ENCODE data around the gene KRT35. TPM values are rescaled to one million over a fixed set of nuclear protein-coding genes. Genes with fewer than 3 reads are reported as not detected.
"Not testable (repeated sequence)": the region's sequence is repeated elsewhere in the genome, so short reads cannot be mapped to it uniquely, and the experiment has no call there.

Gene KRT35
- total RNA-seq, 1 donor from 2014 or later = not detected

- Histone ChIP-seq H3K36me3 (no peaks in the 10 kb centered on the region), H3K9me3 (no peaks in the 10 kb centered on the region), H3K4me3 (no peak overlapping the region), H3K27me3 (no peaks in the 10 kb centered on the region), H3K4me1 (peaks cover 9% of the 10 kb centered on the region), H3K27ac (no peak overlapping the region)
- intact Hi-C loops (cut with DNase I) = no loop called here
- TF ChIP-seq POLR2AphosphoS5 (IDR thresholded peaks at IDR 0.05; ENCODE audit: insufficient read depth in 1 of 2, low read depth in 1 of 2) = no peak
- no peak for TF ChIP-seq CTCF (IDR thresholded peaks at IDR 0.05)
- TF ChIP-seq POLR2A (IDR thresholded peaks at IDR 0.05) = no peak
- no peak for DNase-seq (ENCODE audit: extremely low spot score in 2 of 2)
Observed at GRCh38 chr17:41434415-41434814, 46.5 kb downstream of the KRT35 start.

- Histone ChIP-seq H3K27ac (no peak overlapping the region), H3K4me1 (peaks cover 9% of the 10 kb centered on the region), H3K36me3 (no peaks in the 10 kb centered on the region), H3K4me3 (no peak overlapping the region), H3K27me3 (no peaks in the 10 kb centered on the region), H3K9me3 (no peaks in the 10 kb centered on the region)
- no peak for DNase-seq (ENCODE audit: extremely low spot score in 2 of 2)
- intact Hi-C loops (cut with DNase I) = no loop called here
- TF ChIP-seq POLR2A (IDR thresholded peaks at IDR 0.05) (no peak), CTCF (IDR thresholded peaks at IDR 0.05) (no peak), POLR2AphosphoS5 (IDR thresholded peaks at IDR 0.05; ENCODE audit: insufficient read depth in 1 of 2, low read depth in 1 of 2) (no peak)
Observed at GRCh38 chr17:41434005-41434404, 46.9 kb downstream of the KRT35 start.

GRCh38 chr17:41433586-41433985, 47.4 kb downstream of the KRT35 start:
- no peaks in the 10 kb centered on the region for H3K9me3 ChIP-seq
- DNase-seq (ENCODE audit: extremely low spot score in 2 of 2) = no peak
- TF ChIP-seq POLR2A (IDR thresholded peaks at IDR 0.05) = no peak
- TF ChIP-seq POLR2AphosphoS5 (IDR thresholded peaks at IDR 0.05; ENCODE audit: insufficient read depth in 1 of 2, low read depth in 1 of 2) = no peak
- no peak for TF ChIP-seq CTCF (IDR thresholded peaks at IDR 0.05)
- H3K4me1 ChIP-seq = peaks cover 9% of the 10 kb centered on the region
- intact Hi-C loops (cut with DNase I) = no loop called here
- no peak overlapping the region for H3K27ac ChIP-seq
- H3K27me3 ChIP-seq = no peaks in the 10 kb centered on the region
- no peaks in the 10 kb centered on the region for H3K36me3 ChIP-seq
- no peak overlapping the region for H3K4me3 ChIP-seq

GRCh38 chr17:41430376-41430775, 50.6 kb downstream of the KRT35 start:
- H3K36me3 ChIP-seq; H3K27me3 ChIP-seq; H3K27ac ChIP-seq; intact Hi-C loops (cut with DNase I); DNase-seq (ENCODE audit: extremely low spot score in 2 of 2); H3K4me1 ChIP-seq; H3K9me3 ChIP-seq; H3K4me3 ChIP-seq: not testable (repeated sequence)

GRCh38 chr17:41429667-41430066, 51.3 kb downstream of the KRT35 start:
- intact Hi-C loops (cut with DNase I) = no loop called here
- Histone ChIP-seq H3K4me1 (peaks cover 9% of the 10 kb centered on the region), H3K9me3 (no peaks in the 10 kb centered on the region), H3K36me3 (no peaks in the 10 kb centered on the region), H3K27ac (no peak overlapping the region), H3K27me3 (no peaks in the 10 kb centered on the region), H3K4me3 (no peak overlapping the region)
- no peak for DNase-seq (ENCODE audit: extremely low spot score in 2 of 2)
- TF ChIP-seq CTCF (IDR thresholded peaks at IDR 0.05) = no peak
- no peak for TF ChIP-seq POLR2AphosphoS5 (IDR thresholded peaks at IDR 0.05; ENCODE audit: insufficient read depth in 1 of 2, low read depth in 1 of 2)
